ENCODE measurements around the gene ANO10.
"Not testable (repeated sequence)": the region's sequence is repeated elsewhere in the genome, so short reads cannot be mapped to it uniquely, and the experiment has no call there.

ANO10 gene

GRCh38 chr3:43621656-43622432 lies at the start of gene ANO10:
Gene ANO10, minus strand, starts transcription at chr3:43622011. Its CDS starts 16,159 bp downstream, at chr3:43605852.
- DNase-seq, result peak; percentile 97 to 98

- DNase-seq, result no peak
These were observed 49.1 kb upstream of the ANO10 start for GRCh38 chr3:43670635-43671522.

GRCh38 chr3:43665011-43665410 lies 43.2 kb upstream of the ANO10 start:
- not testable (repeated sequence) for DNase-seq

- DNase-seq, result not testable (repeated sequence)
These were observed 39.6 kb upstream of the ANO10 start for GRCh38 chr3:43661376-43661775.

GRCh38 chr3:43659250-43659880 lies 37.6 kb upstream of the ANO10 start:
- DNase-seq, result no peak

GRCh38 chr3:43656390-43656789 lies 34.6 kb upstream of the ANO10 start:
- DNase-seq, result not testable (repeated sequence)

GRCh38 chr3:43650345-43650744 lies 28.5 kb upstream of the ANO10 start:
- DNase-seq, result no peak

GRCh38 chr3:43649365-43649968 lies 27.7 kb upstream of the ANO10 start:
- DNase-seq, result no peak

- no peak for DNase-seq
These were observed 27.1 kb upstream of the ANO10 start for GRCh38 chr3:43648957-43649356.

- DNase-seq, result no peak
These were observed 25.7 kb upstream of the ANO10 start for GRCh38 chr3:43647331-43648166.

- DNase-seq, result no peak
These were observed 22.6 kb upstream of the ANO10 start for GRCh38 chr3:43644443-43644842.

GRCh38 chr3:43641306-43642114 lies 19.7 kb upstream of the ANO10 start:
- no peak for DNase-seq

- DNase-seq, result no peak
These were observed 18.9 kb upstream of the ANO10 start for GRCh38 chr3:43640681-43641080.

- DNase-seq, result peak; percentile 37 to 54
These were observed 17.0 kb upstream of the ANO10 start for GRCh38 chr3:43638594-43639447.

GRCh38 chr3:43637702-43638101 lies 15.9 kb upstream of the ANO10 start:
- DNase-seq, result no peak

- DNase-seq, result no peak
These were observed 11.2 kb upstream of the ANO10 start for GRCh38 chr3:43632986-43633385.

GRCh38 chr3:43632269-43632733 lies 10.5 kb upstream of the ANO10 start:
- no peak for DNase-seq

- no peak for DNase-seq
These were observed 7.9 kb upstream of the ANO10 start for GRCh38 chr3:43629741-43630140.

GRCh38 chr3:43629257-43629656 lies 7.4 kb upstream of the ANO10 start:
- no peak for DNase-seq

- DNase-seq, result peak in 1 of 2 experiments; percentile 5
These were observed 5.5 kb upstream of the ANO10 start for GRCh38 chr3:43627360-43627759.
